ENCODE measurements around the gene PPP1R14D. TPM values are rescaled to one million over a fixed set of nuclear protein-coding genes. Genes with fewer than 3 reads are reported as not detected.

The PPP1R14D gene
- total RNA-seq (2021; fragmentation: NEBNext Ultra II Directional; extraction: Animal tissue kit (Norgen Biotek cat#: 25700)) (not detected in 2 replicates), polyA plus RNA-seq (2011; rRNA removed) (not detected in 2 replicates), polyA minus RNA-seq (2011; rRNA and poly(A)+ RNA removed) (not detected in 2 replicates)
- not detected for polyA plus RNA-seq (2011; cell fraction: cytosol; rRNA removed)
- not detected for polyA plus RNA-seq (2011; cell fraction: nucleus; rRNA removed)
- polyA plus RNA-seq (2012, experiment 1 of 2): not detected in 4 replicates
- not detected for polyA plus RNA-seq (2012, experiment 2 of 2)
- polyA plus RNA-seq (2013, experiment 1 of 2): not detected
- polyA plus RNA-seq (2013, experiment 2 of 2): not detected
- not detected for polyA minus RNA-seq (2011; cell fraction: cytosol; rRNA and poly(A)+ RNA removed)
- polyA minus RNA-seq (2011; cell fraction: nucleus; rRNA and poly(A)+ RNA removed): not detected
- long read RNA-seq, experiment 1: 0 reads
- long read RNA-seq, experiment 2: 0 reads

DNA sequence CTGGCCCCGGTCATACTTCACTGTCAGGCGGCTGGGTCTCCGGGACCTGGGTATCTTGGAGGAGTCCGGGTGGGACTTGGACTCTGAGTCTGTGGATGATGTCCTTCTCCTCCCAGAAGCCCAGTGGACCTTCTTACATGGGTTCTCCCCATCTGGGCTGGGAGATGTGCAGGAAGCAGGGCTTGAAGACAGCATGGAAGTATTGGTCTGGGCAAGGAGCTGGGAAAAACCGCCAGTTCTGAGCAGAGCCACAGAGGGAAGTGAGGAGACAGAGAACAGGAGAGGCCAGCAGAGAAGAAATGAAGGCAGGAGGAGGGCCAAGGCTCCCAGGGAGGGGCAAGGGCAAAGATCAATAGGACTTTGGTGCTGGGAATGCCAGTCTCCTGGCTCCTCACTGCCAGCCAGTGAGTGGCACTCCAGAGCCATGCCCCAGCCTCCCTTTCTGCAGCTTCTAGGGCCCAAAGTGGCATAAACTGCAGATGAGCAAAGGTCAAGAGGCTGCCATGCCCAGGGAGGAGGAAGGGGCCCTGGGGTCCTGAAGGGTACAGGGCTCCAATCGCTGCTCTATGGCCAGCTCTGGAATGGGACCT is at the start of gene PPP1R14D:
PPP1R14D (minus strand) TSS at position 262 of the 590 bp plus-strand sequence; CDS start at position 195, 67 bp downstream.
- no peak within 1 kb of the TSS for H3K27ac ChIP-seq (ENCODE audit: low read depth, low read length)
- no peak within 1 kb of the TSS for H2BK120ac ChIP-seq (replicated peaks; ENCODE audit: low read depth, low read length)
- ChIA-PET POLR2A (ENCODE audit: partially characterized antibody) (interaction anchor here (1.0 to 2.9 kb wide), 5 partner anchors 11 to 125 kb away, joined by 3 to 10 read pairs (median 4); partner anchors contain the start of genes CHAC1, DNAJC17, SPINT1 and ZFYVE19), CTCF (ENCODE audit: partially characterized antibody) (interaction anchor here (1.2 to 3.7 kb wide), 5 partner anchors 11 to 64 kb away, joined by 3 to 18 read pairs (median 5); no protein-coding TSS in a partner anchor)
- DNase-seq (ENCODE audit: low read depth in 1 of 2, low spot score in 2 of 2) (no peak), FAIRE-seq (no peak)
- H3K4ac ChIP-seq (replicated peaks; ENCODE audit: insufficient read length, low read depth, low read length): no peak within 1 kb of the TSS
- no peak within 1 kb of the TSS for H3K23ac ChIP-seq (ENCODE audit: insufficient read length)
- H4K5ac ChIP-seq (ENCODE audit: insufficient read length, low read depth, low read length): no peak within 1 kb of the TSS
- H3K56ac ChIP-seq (replicated peaks; ENCODE audit: insufficient read length, low read depth, low read length): no peak within 1 kb of the TSS
- H3K9ac ChIP-seq (replicated peaks in 1 of 4; ENCODE audit: extremely low read depth in 1 of 4, low read depth in 3 of 4, low read length in 3 of 4): no peak within 1 kb of the TSS
- no peak within 1 kb of the TSS for H3K14ac ChIP-seq (ENCODE audit: insufficient read length)
- H3K4me1 ChIP-seq (replicated peaks in 1 of 4; ENCODE audit: control insufficient read depth in 3 of 4, insufficient read depth in 4 of 4, low read length in 3 of 4): no peaks in the 10 kb centered on the region
- no peak within 1 kb of the TSS for H2BK5ac ChIP-seq (ENCODE audit: low read depth, low read length)
- no peaks in the 10 kb centered on the region for H3K36me3 ChIP-seq (ENCODE audit: control insufficient read depth in 2 of 4, insufficient read depth in 4 of 4, low read length in 3 of 4)
- no peaks in the 10 kb centered on the region for H3K9me3 ChIP-seq (ENCODE audit: insufficient read depth in 2 of 2, low read depth in 1 of 2, low read length in 1 of 2)
- no peak within 1 kb of the TSS for H4K91ac ChIP-seq (replicated peaks; ENCODE audit: insufficient read length, low read length)
- no peaks in the 10 kb centered on the region for H4K20me1 ChIP-seq (replicated peaks in 1 of 2; ENCODE audit: control insufficient read depth in 1 of 2, insufficient read depth in 2 of 2, low read length in 2 of 2)
- H2AK5ac ChIP-seq (ENCODE audit: low read depth, low read length): no peak within 1 kb of the TSS
- no peak within 1 kb of the TSS for H3K18ac ChIP-seq (ENCODE audit: extremely low read depth, low read length)
- no peak within 1 kb of the TSS for H2BK20ac ChIP-seq (ENCODE audit: low read length)
- H3K23me2 ChIP-seq (ENCODE audit: low read depth, low read length): no peaks in the 10 kb centered on the region
- H2BK12ac ChIP-seq (ENCODE audit: low read depth, low read length): no peak within 1 kb of the TSS; the same call in 1 of the 2 replicates
- H3K79me1 ChIP-seq (ENCODE audit: low read depth, low read length): no peaks in the 10 kb centered on the region
- WGBS, 2 experiments (ENCODE audit: extremely low coverage in 1 of 2, insufficient coverage in 1 of 2, insufficient read length in 1 of 2, insufficient replicate concordance in 2 of 2, low coverage in 1 of 2, low lambda C conversion rate in 2 of 2, missing lambda C conversion rate in 1 of 2): 90% methylated on average over 6 of the region's 6 CpGs; no CpG with 5 or more reads in 1 of the 2 experiments
- H3K4me2 ChIP-seq (ENCODE audit: insufficient read depth in 1 of 2, low read depth in 2 of 2, low read length in 2 of 2): no peak within 1 kb of the TSS
- no peak within 1 kb of the TSS for H4K8ac ChIP-seq (ENCODE audit: extremely low read depth, insufficient read depth, low read length)
- H2AFZ ChIP-seq (ENCODE audit: low read length): peak within 1 kb of the TSS; percentile 79; the same call in 1 of the 2 replicates
- H2BK15ac ChIP-seq (ENCODE audit: low read length): no peak within 1 kb of the TSS
- H3K4me3 ChIP-seq (ENCODE audit: extremely low read depth in 1 of 4, insufficient read depth in 2 of 4, low read depth in 3 of 4, low read length in 4 of 4): no peak within 1 kb of the TSS
- H3K27me3 ChIP-seq (replicated peaks in 1 of 4; ENCODE audit: control insufficient read depth in 3 of 4, extremely low read depth in 1 of 4, insufficient read depth in 3 of 4, low read length in 3 of 4): no peaks in the 10 kb centered on the region
- no peaks in the 10 kb centered on the region for H3K79me2 ChIP-seq (ENCODE audit: control insufficient read depth in 1 of 2, insufficient read depth in 2 of 2, low read length in 2 of 2)
- TF ChIP-seq TAF1 (IDR thresholded peaks at IDR 0.05; ENCODE audit: low read depth, low read length) (no peak), GTF2F1 (IDR thresholded peaks at IDR 0.05; ENCODE audit: borderline replicate concordance, low read depth, low read length) (no peak), TAF7 (optimal IDR thresholded peaks at IDR 0.05; ENCODE audit: borderline replicate concordance, low read depth, low read length) (no peak), JUND (IDR thresholded peaks at IDR 0.05; ENCODE audit: low read length) (no peak), KDM1A (IDR thresholded peaks at IDR 0.05; ENCODE audit: borderline replicate concordance, low read length) (no peak), RFX5 (IDR thresholded peaks at IDR 0.05; ENCODE audit: borderline replicate concordance, low read depth, low read length) (no peak), SAP30 (IDR thresholded peaks at IDR 0.05; ENCODE audit: insufficient read depth, insufficient replicate concordance, low read length) (no peak), CTBP2 (IDR thresholded peaks at IDR 0.05; ENCODE audit: borderline replicate concordance, insufficient read depth, insufficient read length, low read length) (no peak), TEAD4 (IDR thresholded peaks at IDR 0.05; ENCODE audit: low read depth, low read length) (no peak), ASH2L (IDR thresholded peaks at IDR 0.05; ENCODE audit: low read length) (no peak), TCF12 (IDR thresholded peaks at IDR 0.05; ENCODE audit: low read depth, low read length) (no peak), SRF (IDR thresholded peaks at IDR 0.05; ENCODE audit: low read depth, low read length) (no peak)
